HFF-Myc (cell line): Measurements from ENCODE around the gene BIN1.

Experiments
- DNase-seq: peaks from one replicate; pipeline ENCODE4 v3.0.0-alpha.2; 2011; ENCODE audit warnings: low read depth; ENCODE audit errors: extremely low read depth
- H3K4me3 ChIP-seq: replicated peaks from 2 replicates; pipeline ENCODE4 v1.5.1; 2011; ENCODE audit warnings: low read depth, mild to moderate bottlenecking, control low read depth, low read length
- CTCF ChIP-seq: IDR thresholded peaks from 2 replicates; pipeline ENCODE4 v1.5.1; 2012; ENCODE audit warnings: mild to moderate bottlenecking, low read depth, low read length, control low read depth; ENCODE audit errors: missing control alignments

Gene BIN1

GRCh38 chr2:127044977-127045661 lies 61.8 kb downstream of the BIN1 start:
- no peak for TF ChIP-seq CTCF
- no peak for DNase-seq
- no peak overlapping the region for H3K4me3 ChIP-seq

- DNase-seq = no peak
- no peak overlapping the region for H3K4me3 ChIP-seq
- no peak for TF ChIP-seq CTCF
Observed at GRCh38 chr2:127044165-127044718, 62.7 kb downstream of the BIN1 start.

GRCh38 chr2:127043367-127044164 lies 63.4 kb downstream of the BIN1 start:
- DNase-seq = no peak
- TF ChIP-seq CTCF = no peak
- no peak overlapping the region for H3K4me3 ChIP-seq

GRCh38 chr2:127041259-127041970 lies 65.5 kb downstream of the BIN1 start:
- no peak for DNase-seq
- TF ChIP-seq CTCF = no peak
- H3K4me3 ChIP-seq = no peak overlapping the region

- no peak overlapping the region for H3K4me3 ChIP-seq
- DNase-seq = no peak
- no peak for TF ChIP-seq CTCF
Observed at GRCh38 chr2:127040169-127040568, 66.8 kb downstream of the BIN1 start.

GRCh38 chr2:127039387-127040031 lies 67.4 kb downstream of the BIN1 start:
- TF ChIP-seq CTCF = no peak

More at GRCh38 chr2:127039387-127040031, 67.4 kb downstream of the BIN1 start:
- no peak overlapping the region for H3K4me3 ChIP-seq
- DNase-seq = no peak
